HG02885 (cell line): ENCODE results near the gene TMEM109.
A peak's percentile ranks its signal among the peaks of the same experiment; 100 is the strongest.

ENCODE experiments used
- ATAC-seq: cut with Tn5 transposase; IDR thresholded peaks from one replicate; pipeline ENCODE4 v1.9.1; 2021; ENCODE audit warnings: mild to moderate bottlenecking; ENCODE audit not compliant: unreplicated experiment, poor library complexity

TMEM109 gene

DNA sequence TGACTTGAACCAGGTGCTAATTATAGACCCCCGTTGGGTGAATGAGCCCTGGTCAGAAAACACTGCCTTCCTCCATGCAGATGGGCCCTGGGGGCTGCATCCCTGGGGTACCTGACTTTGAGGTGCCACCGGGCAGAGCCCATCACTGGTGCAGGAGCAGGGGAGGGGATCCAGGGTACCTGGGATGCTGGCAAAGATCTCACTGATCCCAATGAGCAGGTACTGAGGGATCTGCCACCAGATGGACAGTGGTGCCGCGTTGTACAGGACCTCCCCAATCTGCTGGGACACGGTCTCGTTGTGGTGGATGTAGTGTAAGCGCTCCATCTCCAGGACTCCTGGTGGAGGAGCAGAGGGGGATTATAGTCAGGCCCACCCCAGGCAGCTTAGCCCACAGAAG lies 25.3 kb downstream of the TMEM109 start:
- no peak for ATAC-seq

DNA sequence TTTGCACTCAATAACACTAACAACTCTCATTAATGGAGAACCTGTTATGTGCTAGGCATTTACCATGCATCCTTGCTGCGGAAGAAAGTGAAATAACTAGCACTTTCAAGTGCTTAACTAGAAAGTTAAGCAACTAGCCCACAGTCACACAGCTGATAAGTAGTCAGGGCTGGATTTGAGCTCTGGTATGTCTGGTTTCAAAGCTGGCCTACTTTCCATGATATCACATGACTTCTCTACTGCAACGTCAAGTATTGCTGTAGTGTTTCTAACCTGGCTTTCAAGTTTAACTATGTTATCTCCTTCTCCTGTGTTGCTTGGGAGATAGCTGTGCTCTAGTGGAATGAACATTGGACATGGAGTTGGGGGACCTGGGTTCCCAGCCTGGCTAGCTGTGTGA lies 25.9 kb downstream of the TMEM109 start:
- ATAC-seq = no peak

DNA sequence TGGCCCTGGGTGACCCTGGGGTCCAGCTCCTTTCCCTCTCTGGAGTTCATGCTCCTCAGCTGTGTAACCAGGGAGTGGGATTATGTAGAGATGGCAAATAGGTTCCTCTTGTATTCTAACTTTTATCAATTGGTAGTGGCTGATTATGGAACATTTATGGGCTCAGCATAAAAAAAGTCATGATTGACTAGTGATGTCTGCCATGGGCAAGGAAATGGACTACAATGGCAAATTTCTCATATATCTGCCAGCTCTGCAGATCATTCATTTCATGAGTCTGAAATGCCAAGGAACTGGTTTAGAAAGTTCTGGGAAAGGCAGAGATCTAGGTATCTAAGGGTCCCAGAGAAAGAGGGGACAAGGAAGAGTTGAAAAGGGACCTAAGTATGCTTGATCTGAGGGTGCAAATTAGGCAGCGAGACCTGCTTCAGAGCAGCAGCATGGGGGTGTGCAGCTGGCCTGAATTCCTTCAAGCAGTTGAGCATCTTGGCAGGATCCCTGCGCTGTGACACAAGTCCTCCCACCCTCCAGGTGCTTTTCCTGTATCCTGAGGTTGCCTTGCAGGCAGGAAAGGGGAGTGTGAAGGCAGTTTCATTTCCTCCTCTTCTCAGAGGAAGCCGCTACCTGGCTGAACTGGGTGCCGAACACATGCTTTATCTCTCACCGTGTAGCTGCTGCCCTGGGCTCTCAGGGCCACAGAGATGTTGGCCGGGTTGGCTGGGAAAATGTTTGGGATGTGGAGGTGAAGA lies 27.6 kb downstream of the TMEM109 start:
- ATAC-seq = no peak

DNA sequence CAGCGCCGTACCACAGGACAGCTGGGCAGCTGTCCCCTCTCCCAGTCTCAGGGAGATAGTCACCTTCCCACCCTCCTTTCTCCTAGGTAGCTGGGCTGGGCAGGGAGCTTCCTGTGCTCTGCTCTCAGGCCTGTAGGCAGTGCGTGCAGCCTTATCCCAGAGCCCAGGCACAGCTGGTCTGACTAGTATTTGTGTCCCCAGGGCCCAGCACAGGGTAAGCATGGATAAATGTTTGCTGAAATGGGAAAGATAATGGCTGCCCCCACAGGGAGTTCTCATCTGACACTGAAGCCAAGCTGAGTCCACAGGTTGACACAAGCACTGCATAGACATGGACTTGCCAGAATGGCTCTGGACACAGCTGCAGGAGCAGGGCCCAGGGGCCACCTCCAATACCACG lies 28.3 kb downstream of the TMEM109 start:
- no peak for ATAC-seq

DNA sequence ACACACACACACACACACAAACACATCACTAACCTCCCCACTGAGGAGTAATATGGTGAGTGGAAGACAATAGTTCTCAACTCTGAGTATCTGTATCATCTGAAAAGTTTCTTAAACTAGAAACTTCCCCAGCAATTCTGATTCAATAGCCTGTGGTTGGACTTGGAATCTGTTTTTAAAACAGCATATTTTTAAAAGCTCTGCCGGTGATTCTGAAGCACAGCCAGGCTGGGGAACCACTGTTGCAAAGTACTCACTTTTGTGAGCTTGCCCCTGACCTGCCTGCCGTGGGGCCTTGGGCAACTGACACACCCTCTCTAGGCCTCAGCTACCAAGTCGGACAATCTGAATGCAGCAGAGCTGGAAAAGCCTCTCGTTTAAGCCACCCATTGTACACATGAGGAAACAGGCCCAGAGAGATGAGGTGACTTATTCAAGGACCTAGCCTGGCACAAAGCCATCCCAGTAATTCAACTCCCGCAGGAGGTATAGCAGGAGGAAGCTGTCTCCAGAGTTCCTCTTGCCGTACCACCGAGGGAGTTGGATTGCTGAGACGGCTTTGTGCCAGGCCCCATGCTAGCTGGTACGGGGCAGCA lies 29.1 kb downstream of the TMEM109 start:
- ATAC-seq = no peak

DNA sequence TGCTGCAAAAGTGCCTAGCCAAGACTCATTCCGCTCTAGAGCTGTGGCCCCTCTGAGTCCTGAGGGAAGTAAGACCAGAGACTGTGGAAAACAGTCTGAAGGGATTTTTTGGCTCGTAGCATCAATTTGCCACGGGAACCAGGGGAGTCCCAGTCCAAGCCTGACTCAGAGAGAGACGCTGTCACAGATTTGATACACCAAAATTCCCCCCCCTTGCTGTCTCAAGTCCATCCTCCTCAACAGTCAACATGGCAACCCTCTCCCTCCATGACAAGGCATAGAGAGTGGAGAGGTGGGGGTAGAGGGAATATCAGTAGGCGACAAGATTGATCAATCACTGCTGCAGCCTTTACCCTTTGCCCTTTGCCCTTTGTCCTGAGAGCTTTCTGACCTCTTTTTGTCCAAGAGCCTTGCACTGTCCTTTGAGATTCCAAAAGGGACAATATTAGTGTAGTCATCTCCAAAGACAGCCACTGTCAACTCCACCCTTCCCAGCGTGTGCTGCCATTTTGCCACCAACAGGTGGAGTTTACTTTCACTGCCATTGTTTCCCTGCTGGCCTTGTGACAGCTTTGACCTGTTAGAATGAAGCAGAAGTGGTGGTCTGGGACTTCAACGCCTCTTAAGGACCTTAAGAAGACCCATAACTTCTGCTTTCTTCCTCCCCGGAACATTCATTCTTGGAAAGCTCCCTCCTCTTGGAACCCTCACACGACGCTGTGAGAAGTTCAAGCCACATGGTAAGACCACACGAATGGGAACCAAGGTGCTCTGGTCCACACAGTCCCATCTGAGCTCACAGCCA lies 30.7 kb downstream of the TMEM109 start:
- ATAC-seq = no peak

DNA sequence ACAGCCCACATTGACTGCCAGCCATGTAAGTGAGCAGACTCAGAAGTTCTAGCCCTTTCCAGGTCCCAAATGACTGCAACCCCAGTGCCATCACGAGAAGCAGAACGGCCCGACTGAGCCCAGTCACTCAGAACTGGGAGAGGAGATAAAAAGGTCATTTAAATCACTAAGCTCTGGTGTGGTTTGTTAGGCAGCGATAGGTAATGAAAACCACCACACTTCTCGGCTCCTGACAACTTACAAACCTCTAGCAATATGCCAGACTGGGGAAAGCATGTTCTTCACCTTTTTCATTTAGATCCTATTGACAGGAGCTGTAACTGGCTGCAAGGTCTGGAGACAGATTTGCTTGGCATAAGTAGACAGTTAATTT lies 31.3 kb downstream of the TMEM109 start:
- no peak for ATAC-seq

DNA sequence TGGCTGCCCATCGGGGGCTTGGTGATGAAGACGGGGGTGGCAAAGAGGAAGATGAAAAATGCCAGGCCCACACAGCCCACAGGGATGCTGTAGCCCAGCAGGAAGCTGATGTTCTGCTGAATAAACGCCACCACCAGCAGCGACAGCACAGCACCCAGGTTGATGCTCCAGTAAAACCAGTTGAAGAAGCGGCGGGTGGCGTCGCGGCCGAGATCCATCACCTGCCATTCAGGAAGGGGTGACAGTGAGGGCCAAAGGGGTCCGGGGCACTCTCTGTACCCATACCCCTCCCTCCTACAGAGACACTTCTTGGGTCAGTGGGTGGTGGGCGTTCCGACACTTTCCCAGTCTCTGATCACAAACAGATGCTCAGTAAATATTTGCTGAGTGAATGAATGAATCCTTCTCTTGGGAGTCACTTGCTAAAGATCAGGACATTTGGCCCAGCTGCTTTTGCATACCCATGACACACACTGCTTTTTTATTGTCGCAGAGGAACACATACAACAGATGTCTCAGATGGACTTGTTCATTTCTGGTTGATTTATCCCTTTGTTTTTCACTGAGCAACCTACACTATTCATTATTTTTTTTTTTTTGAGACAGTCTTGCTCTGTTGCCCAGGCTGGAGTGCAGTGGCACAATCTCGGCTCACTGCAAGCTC lies 32.8 kb downstream of the TMEM109 start:
- no peak for ATAC-seq

DNA sequence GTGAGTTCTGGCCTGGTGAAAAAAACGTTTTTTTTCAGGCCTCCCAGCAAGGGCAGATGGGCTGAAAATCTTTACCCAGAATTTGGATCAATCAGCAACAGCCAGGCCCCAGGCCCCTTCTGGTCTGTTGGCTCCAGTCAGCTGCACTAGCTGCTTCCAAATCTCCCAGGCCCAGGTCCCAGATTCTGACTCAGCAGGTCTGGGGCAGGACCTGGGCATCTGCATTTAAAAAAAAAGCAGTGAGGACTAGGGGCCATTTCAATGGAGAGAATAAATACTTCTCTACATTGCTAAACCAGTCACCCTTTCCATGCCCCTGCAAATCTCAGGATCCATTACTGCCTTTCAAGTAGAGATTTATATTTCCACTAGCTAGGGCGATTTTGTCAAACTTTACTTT lies 33.7 kb downstream of the TMEM109 start:
- ATAC-seq = no peak

DNA sequence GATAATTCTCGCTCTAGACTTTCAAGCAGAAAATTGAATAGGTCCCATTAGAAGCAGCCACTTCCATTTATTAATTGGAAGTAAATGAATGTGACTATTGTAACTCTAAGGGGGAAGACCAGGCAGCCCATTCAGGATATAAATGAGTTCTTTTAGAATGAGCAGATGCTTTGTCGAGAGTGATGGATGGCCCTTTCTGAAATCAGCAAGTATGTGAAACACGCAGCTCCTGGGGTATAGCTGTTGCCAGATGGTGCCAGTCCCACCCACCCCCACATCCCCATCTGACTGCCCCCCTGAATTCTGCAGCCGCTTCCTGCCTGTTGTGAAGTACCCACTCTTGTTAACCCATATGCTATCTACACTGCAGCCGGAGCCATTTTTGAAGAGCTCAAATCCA lies 34.3 kb downstream of the TMEM109 start:
- ATAC-seq = no peak

DNA sequence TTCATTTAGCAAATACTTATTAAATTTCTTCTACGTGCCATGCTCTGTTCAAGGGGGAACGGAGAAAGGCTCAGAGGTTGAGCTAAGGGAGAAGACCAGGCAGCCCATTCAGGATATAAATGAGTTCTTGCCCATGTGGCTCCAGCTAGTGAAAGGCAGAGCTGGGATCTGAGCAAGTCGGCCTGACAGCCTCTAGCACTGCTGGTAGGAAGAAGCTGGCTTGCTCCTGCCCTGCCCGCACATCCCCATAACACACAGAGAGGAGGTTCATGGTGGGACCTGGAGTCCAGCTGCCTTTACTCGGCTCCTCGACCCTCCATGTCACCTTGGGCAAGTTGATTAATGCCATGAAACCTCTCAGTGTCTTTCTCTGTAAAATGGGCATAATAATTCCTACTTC lies 36.1 kb downstream of the TMEM109 start:
- no peak for ATAC-seq

DNA sequence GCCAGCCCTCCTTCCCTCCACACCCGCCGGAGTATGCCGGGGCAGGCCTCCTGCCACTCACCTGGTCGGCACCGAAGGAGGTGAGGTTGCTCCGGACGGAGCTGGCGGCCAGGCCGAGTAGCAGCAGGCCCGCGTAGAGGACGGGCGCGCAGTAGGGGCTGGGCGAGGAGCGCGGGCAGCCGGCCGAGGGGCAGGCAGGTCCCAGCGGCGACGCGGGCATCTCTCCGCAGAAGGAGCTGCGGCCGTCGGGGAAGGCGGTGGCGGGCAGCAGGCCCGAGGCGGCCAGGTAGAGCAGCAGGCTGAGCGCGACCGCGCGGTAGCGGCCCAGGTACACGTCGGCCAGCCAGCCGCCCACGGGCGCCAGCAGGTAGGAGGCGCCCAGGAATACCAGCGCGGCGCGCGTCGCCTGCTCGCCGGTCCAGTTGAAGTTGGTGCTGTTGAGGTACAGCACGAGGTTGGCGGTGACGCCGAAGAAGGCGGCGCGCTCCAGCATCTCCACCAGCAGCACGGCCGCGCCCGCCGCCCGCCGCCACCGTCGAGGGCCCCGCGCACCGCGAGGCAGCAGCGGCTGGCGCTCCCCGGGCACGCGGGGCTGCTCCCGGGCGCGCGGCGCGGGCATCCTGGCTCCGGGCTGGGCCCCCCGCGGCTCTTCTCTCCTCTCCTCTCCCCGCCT lies 37.1 kb downstream of the TMEM109 start:
- no peak for ATAC-seq

DNA sequence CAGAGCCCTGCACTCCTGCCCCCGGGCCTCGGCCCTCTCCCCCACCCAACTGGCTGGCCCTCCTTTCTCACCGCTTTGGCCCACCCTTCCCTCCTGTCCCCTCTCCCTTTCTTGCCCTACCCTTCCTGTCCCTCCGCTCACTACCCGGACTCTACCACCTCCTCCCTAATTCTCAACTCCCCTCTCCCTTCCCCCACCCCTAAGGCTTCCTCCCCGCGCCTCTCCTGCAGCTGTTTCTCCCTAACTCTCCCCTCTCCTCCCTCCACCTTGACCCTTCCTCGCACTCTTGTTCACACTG lies 37.6 kb downstream of the TMEM109 start:
- no peak for ATAC-seq

DNA sequence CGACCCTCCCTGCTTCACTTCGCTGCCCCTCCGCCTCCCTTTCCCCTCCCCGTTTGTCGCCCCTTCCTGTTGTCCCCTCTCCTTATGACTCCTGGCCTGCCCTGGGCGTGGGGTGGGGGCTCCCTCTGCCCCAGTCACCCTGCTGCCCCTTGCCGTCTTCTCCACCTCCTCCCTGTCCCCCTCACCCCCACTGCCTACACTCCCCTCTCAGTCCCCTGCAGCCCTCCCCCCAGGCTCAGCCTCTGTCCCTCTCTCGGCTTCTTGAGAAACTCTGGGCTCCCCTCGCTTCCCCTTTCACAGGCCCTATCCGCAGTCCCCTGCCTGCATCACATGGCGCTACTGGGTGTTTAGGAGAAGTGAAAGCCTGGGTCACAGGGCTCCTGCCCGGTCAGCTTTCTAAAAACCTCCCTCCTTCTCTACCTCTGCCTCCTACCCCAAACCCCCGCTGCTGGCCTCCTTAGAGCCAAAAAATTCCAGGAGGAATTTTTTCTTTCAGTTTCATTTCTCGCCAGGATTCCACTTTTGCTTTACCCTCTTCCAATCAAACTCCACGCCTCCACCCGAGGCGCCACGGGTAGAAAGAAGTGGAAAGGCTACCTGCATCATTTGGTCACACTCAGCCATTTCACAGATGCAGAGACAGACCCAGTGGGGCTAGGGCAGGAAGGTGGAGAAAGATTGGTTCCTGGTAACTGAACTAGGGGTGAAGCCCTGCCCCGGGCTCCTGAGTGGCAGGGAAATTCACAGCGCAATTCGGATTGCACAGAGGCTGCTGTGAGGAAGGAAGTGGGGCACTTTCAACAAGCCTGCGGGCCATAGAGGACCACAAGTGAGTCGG lies 38.2 kb downstream of the TMEM109 start, which contains the start of gene SLC15A3:
Gene SLC15A3, minus strand, starts transcription at position 273 of the 838 bp plus-strand sequence. CDS start 625 bp downstream, outside the sequence.
- peak; percentile 76 for ATAC-seq

DNA sequence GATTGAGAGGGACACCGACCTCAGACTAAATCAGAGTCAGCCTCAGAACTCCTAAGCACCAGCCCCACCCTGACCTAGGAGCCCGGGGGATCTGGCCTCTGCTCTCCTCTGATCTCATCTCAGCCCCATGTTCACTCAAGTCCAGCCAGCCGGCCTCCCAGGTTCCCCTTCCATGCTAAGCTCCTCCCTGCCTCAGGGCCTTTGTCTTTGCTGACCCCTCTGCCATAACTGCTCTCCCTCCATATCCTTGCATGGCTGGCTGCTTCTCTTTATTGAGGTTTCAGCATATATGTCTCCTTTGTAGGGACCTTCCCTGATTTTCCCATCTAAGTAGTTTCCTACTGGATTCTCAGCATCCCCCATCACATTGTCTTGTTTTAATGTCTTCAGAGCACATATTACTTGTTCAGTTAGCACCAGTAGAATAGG lies 38.8 kb downstream of the TMEM109 start:
- no peak for ATAC-seq

DNA sequence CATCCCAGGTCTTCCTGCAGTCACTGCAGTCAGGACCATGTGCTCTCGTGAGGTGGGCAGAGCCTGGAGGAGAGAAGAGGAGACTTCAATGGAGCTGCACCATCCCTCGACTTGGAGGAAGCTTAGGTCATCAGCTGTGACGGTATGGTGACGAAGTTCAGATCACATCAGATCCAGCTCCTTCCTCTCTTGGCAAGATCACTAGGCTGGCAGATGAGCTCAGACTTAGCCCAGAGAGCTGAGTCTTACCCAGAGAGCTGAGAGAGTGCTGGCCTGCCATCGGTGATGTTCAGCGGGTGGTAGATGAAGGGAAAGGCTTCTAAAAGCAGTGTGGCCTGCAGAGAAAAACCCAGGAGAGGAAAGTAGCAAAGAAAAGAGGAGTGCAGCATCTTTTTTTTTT lies 39.8 kb downstream of the TMEM109 start:
- ATAC-seq = no peak

DNA sequence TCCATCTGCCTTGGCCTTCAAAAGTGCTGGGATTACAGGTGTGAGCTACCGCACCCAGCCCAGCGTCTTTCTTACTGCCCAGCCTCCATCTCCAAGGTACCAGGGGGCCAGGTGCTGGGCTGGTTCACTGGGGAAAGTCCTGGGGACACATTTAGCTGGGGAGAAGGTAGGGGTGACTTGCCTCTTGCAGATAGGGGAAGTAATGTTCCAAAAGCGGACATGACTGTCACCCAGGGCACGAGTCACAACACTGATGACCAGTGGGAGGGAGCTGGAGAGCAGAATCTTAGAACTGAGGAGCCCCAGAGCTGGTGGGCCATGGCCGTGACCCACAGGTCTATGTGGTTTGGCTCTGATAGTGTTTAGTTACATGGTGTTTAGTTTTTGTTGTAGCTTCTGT lies 40.5 kb downstream of the TMEM109 start:
- no peak for ATAC-seq

DNA sequence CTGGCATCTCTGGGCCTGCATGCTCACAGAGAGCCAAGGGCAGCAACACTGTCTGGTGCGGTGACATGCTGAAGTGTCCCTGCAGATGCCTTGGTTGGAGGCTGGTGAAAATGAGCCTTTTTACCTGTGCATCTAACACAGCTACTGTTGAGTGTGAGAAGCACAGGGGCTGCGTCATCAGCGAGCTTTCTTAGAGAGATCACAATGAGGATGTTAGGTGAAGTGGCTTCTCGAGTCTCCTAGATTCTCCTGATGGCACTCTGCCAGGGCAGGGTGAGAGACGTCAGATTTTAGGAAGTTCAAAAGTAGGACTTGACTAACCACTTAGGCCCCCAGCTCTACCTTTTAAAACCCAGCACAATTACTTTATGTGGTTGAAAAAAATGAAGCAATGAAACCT lies 41.6 kb downstream of the TMEM109 start:
- no peak for ATAC-seq

DNA sequence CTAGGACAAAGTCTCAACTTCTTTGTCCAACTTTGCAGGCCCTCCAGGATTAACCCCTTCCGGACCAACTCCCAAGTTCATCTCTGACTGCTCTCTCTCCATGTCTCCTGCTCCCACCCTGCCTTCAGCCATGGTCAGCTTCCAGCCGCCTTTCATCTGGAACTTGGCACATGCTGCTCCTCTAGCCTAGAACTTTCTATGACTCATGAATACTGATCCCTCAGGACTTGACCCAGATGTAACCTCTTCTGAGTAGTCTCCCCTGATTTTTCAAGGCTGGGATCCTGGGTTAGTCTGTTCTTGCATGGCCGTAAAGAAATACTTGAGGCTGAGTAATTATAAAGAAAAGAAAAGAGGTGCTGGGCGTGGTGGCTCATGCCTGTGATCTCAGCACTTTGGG lies 43.2 kb downstream of the TMEM109 start:
- ATAC-seq = no peak

DNA sequence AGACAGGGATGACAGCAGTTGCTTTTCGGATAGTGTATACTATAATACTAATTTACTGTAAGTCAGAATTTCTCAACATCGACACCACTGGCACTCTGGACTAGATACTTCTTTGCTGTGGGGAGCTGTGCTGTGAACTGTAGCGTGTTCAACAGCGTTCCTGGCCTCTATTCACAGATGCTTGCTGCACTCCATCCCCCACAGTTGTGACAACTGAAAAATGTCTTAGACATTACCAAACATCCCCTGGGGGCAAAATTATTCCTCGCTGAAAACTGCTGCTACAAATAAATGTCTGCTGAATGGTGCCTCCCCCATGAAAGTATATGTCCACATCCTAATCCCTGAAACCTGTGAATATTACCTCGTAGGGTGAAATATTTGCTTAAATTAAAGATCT lies 45.5 kb downstream of the TMEM109 start:
- no peak for ATAC-seq
